ENCODE measurements around the gene SUFU. TPM values are rescaled to one million over a fixed set of nuclear protein-coding genes. Genes with fewer than 3 reads are reported as not detected.

Gene SUFU
- total RNA-seq, 1 donor from 2014 or later = 12.5 TPM

GRCh38 chr10:102535481-102536147, 31.8 kb downstream of the SUFU start:
- TF ChIP-seq POLR2A (IDR thresholded peaks at IDR 0.05) (no peak), POLR2AphosphoS5 (IDR thresholded peaks at IDR 0.05; ENCODE audit: insufficient read depth in 1 of 2, low read depth in 1 of 2) (no peak)
- TF ChIP-seq, protein P1, sequence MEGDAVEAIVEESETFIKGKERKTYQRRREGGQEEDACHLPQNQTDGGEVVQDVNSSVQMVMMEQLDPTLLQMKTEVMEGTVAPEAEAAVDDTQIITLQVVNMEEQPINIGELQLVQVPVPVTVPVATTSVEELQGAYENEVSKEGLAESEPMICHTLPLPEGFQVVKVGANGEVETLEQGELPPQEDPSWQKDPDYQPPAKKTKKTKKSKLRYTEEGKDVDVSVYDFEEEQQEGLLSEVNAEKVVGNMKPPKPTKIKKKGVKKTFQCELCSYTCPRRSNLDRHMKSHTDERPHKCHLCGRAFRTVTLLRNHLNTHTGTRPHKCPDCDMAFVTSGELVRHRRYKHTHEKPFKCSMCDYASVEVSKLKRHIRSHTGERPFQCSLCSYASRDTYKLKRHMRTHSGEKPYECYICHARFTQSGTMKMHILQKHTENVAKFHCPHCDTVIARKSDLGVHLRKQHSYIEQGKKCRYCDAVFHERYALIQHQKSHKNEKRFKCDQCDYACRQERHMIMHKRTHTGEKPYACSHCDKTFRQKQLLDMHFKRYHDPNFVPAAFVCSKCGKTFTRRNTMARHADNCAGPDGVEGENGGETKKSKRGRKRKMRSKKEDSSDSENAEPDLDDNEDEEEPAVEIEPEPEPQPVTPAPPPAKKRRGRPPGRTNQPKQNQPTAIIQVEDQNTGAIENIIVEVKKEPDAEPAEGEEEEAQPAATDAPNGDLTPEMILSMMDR (IDR thresholded peaks at IDR 0.05) = no peak
- Histone ChIP-seq H3K36me3 (no peaks in the 10 kb centered on the region), H3K27ac (no peak overlapping the region), H3K4me3 (no peak overlapping the region), H3K4me1 (no peaks in the 10 kb centered on the region), H3K9me3 (no peaks in the 10 kb centered on the region), H3K27me3 (no peaks in the 10 kb centered on the region)
- no peak for DNase-seq (ENCODE audit: extremely low spot score in 2 of 2)
- intact Hi-C loops (cut with DNase I) = no loop called here

DNA sequence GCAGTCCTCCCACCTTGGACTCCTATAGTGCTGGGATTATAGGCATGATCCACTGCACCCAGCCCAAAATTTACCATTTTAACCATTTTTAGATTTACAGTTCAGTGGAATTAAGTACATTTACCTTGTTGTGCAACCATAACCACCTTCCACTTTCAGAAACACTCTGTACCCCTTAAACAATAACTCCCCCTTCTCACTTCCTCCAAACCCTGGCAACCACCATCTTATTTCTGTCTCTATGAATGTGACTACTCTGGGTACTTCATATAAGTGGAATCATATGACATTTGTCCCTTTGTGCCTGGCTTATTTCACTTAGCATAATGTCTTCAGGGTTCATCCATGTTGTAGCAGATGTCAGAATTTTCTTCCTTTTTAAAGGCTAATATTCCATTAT, 33.6 kb downstream of the SUFU start:
- H3K9me3 ChIP-seq = no peaks in the 10 kb centered on the region
- no peaks in the 10 kb centered on the region for H3K27me3 ChIP-seq
- no peak for DNase-seq (ENCODE audit: extremely low spot score in 2 of 2)
- intact Hi-C loops (cut with DNase I) = no loop called here
- no peak overlapping the region for H3K27ac ChIP-seq
- TF ChIP-seq, protein P1 (IDR thresholded peaks at IDR 0.05) = no peak
- TF ChIP-seq POLR2A (IDR thresholded peaks at IDR 0.05) = no peak
- TF ChIP-seq POLR2AphosphoS5 (IDR thresholded peaks at IDR 0.05; ENCODE audit: insufficient read depth in 1 of 2, low read depth in 1 of 2) = no peak
- no peak overlapping the region for H3K4me3 ChIP-seq
- H3K36me3 ChIP-seq = no peaks in the 10 kb centered on the region
- no peaks in the 10 kb centered on the region for H3K4me1 ChIP-seq

GRCh38 chr10:102537948-102538347, 34.2 kb downstream of the SUFU start:
- H3K4me3 ChIP-seq = no peak overlapping the region
- no peak for DNase-seq (ENCODE audit: extremely low spot score in 2 of 2)
- H3K27me3 ChIP-seq = no peaks in the 10 kb centered on the region
- TF ChIP-seq POLR2AphosphoS5 (IDR thresholded peaks at IDR 0.05; ENCODE audit: insufficient read depth in 1 of 2, low read depth in 1 of 2) = no peak
- TF ChIP-seq, protein P1 (IDR thresholded peaks at IDR 0.05) = no peak
- TF ChIP-seq POLR2A (IDR thresholded peaks at IDR 0.05) = no peak
- H3K36me3 ChIP-seq = no peaks in the 10 kb centered on the region
- H3K4me1 ChIP-seq = no peaks in the 10 kb centered on the region
- intact Hi-C loops (cut with DNase I) = no loop called here
- H3K27ac ChIP-seq = no peak overlapping the region
- H3K9me3 ChIP-seq = no peaks in the 10 kb centered on the region

- Histone ChIP-seq H3K27me3 (no peaks in the 10 kb centered on the region), H3K36me3 (no peaks in the 10 kb centered on the region), H3K27ac (no peak overlapping the region), H3K9me3 (no peaks in the 10 kb centered on the region), H3K4me3 (no peak overlapping the region), H3K4me1 (no peaks in the 10 kb centered on the region)
- no peak for DNase-seq (ENCODE audit: extremely low spot score in 2 of 2)
- TF ChIP-seq, protein P1 (IDR thresholded peaks at IDR 0.05) = no peak
- no peak for TF ChIP-seq POLR2A (IDR thresholded peaks at IDR 0.05)
- no peak for TF ChIP-seq POLR2AphosphoS5 (IDR thresholded peaks at IDR 0.05; ENCODE audit: insufficient read depth in 1 of 2, low read depth in 1 of 2)
- intact Hi-C loops (cut with DNase I) = no loop called here
Measured at GRCh38 chr10:102538811-102539210, 35.0 kb downstream of the SUFU start.

DNA sequence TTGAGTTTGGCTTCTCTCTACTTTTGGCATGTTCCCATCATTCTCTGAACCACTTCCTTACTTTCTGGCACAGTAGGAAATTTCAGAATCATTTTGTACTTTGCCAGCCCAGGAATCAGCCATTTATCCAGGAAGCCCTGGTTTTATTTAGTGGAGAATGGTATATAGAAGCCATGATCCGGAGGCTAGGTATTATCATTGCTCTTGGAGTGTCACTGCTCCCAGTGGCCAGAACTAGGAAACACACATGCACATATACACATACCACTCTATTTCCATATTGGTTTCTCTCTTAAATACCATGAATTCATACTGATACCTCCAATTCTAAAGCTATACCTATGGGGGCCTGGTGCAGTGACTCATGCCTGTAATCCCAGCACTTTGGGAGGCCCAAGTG, 36.3 kb downstream of the SUFU start:
- Histone ChIP-seq H3K9me3 (no peaks in the 10 kb centered on the region), H3K4me1 (no peaks in the 10 kb centered on the region), H3K4me3 (no peak overlapping the region), H3K27me3 (no peaks in the 10 kb centered on the region), H3K36me3 (no peaks in the 10 kb centered on the region), H3K27ac (no peak overlapping the region)
- intact Hi-C loops (cut with DNase I) = no loop called here
- no peak for DNase-seq (ENCODE audit: extremely low spot score in 2 of 2)
- TF ChIP-seq POLR2AphosphoS5 (IDR thresholded peaks at IDR 0.05; ENCODE audit: insufficient read depth in 1 of 2, low read depth in 1 of 2) (no peak), POLR2A (IDR thresholded peaks at IDR 0.05) (no peak)
- TF ChIP-seq, protein P1 (IDR thresholded peaks at IDR 0.05) = no peak

Data from vagina (tissue), 2 donors.